COLO668 (cell line): ENCODE data around the gene KNCN.

Source experiments
- DNase-seq: peaks from one replicate; lab custom pipeline; 2025; ENCODE audit not compliant: unreplicated experiment; lab: John Stamatoyannopoulos, UW

Gene KNCN

DNA sequence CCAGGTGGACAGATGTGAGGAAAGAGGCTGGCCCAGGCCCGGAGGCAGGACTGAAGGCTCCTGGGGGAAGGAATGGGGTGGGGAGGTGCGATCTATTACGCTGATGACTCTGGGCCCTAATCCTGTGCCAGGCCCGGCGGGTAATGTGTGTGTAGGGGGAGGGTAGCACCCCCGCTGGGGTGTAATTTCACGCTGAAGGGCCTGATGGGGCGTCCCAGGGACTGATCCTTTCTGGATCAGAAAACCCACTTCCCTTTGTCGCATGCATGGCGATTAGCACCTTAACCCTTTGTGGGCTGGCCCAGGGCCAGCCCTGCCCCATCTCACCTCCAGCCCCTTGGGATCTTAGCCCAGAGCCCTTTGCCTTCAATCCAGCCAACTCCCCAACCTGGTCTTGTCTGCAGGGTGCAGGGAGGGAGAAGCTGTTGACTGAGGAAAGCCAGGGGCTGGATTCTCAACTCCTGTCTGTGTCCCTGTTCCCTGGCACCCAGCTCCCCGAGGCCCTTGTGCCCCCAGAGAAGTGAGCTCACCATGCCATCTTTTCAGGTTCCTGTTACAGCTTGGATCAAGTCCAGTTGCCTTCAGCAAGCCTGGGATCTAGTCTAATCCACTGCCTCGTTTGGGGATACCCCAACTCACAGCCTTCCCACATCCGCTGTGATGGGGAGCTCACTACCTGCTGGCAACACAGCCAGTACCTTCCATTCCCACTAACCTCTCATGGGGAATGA is 26.0 kb downstream of the KNCN start:
- no peak for DNase-seq

DNA sequence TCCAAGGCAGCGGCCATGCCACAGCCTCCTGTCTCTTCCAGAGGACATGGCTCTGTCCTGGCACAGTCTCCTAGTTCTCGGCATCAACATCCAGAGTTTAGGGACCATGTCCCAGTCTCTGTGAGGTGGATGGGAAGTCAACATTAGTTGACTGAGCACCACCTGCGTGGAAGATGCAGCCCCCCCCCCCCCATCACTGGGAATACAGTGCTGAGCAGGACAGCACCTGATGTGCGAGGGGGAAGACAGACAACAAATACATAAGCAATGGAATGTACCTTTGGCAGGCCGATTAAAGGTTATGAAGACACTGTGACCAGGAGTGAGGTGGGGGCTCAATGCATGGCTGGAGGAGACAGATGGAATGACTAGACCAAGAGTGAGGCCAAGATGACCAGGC is 26.6 kb downstream of the KNCN start:
- no peak for DNase-seq

GRCh38 chr1:46523496-46524353 is 27.7 kb downstream of the KNCN start:
- peak; percentile 31 for DNase-seq

- no peak for DNase-seq
Observed at GRCh38 chr1:46522969-46523320, 28.5 kb downstream of the KNCN start.

GRCh38 chr1:46522184-46522968 is 29.1 kb downstream of the KNCN start:
- DNase-seq = no peak

DNA sequence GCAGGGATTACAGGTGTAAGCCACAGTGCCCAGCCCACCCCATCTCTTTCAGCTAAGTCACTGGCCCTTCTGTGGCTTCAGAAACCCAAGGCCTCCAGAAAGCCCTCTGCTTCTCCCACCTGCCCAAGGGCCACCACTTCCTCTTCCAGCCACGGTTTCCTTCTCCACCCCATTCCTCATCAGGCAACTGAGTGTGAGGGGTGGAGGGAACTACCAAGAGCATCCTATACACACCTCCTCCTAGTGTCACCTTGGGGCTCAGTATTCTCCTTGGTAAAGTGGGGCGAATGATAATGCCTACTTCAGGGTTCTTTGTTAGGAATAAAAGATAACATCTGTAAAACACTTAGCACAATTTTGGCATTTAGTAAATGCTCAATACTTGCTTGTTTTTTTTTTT is 30.0 kb downstream of the KNCN start:
- DNase-seq = no peak

DNA sequence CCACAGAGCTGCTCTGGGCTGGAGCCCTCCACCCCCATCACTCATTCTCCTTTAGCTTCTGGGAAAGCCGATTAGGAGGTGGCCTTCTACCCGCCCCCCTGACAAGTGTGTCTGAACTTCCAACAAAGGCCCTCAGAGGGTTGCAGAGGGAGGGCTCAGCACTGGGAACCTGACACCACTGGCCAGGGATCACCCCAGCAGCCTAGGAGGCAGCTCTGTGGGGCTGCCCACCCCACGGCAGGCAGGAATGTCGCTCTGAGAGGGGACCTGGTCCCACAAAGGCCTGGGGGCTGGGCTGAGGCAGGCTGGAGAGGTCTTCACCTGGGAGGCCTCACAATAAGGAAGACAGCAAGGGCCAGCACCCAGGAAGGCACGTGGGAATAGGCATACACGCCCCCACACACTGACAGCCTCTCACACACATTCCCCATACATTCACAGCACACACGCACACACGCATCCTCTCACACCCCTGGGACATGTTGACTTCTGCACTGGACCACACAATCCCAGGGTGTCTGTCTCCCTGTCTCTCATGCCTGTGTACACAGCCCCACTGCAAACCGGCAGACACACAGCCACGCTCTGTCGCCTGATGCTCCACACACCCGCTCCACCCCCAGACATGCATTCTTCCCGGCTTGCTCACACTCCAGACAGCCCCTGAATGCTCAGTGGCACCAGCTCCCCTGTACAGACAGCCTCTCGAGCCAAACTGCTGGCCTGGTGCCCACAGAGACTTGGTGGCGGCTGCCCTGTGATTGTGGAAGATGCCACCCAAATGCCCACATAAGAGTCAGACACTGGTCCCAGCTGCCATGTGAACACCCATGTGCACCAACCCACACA is 31.2 kb downstream of the KNCN start:
- DNase-seq = no peak

GRCh38 chr1:46519209-46519608 is 32.2 kb downstream of the KNCN start:
- no peak for DNase-seq

DNA sequence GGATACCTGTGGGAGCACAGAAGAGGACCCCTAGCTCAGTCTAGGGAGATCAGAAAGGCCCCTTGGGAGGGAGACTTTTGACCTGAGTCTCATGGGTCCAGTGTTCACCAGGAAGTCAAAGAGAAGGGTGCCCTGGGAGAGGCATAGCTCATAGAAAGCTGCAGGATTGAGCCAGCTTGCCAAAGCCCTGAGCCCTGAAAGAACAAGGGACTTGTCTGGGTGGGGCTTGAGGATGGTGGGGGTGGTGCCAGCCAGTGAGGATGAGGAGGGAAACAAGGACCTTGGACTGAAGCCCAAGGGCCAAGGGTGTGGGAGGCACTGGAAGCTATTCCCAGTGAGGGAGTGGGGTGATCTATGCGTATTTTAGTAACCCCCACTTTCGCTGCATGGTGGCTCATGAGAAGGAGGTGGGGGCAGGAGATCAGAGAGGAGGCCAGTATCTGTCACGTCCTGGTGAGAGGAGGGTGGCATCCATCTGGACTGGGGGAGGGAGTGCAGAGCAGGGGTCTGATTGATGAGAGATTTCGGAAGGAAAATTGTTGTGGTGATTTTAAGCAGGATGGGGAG is 33.4 kb downstream of the KNCN start:
- no peak for DNase-seq

GRCh38 chr1:46517010-46517600 is 34.3 kb downstream of the KNCN start:
- peak; percentile 87 for DNase-seq

GRCh38 chr1:46516200-46516950 is 35.1 kb downstream of the KNCN start:
- DNase-seq = no peak

DNA sequence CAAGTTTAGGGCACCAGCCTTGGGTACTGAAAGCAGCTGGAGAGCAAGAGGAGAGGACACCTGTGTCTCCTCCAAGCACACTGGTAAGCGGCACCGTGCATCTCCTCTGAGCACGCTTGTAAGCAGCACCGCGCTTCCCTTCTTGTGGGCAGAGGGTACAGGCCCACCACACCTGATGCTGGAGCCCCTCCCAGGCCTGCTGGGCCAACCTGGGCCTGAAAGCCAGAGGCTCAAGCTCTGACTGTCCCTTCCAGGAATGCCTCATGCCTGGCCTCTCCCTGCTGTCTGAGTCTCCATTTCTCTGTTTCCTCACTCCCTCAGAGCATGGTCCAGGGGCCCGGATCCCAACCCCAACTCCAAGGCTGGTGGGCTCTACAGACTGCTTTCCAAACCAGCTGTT is 35.9 kb downstream of the KNCN start:
- no peak for DNase-seq

DNA sequence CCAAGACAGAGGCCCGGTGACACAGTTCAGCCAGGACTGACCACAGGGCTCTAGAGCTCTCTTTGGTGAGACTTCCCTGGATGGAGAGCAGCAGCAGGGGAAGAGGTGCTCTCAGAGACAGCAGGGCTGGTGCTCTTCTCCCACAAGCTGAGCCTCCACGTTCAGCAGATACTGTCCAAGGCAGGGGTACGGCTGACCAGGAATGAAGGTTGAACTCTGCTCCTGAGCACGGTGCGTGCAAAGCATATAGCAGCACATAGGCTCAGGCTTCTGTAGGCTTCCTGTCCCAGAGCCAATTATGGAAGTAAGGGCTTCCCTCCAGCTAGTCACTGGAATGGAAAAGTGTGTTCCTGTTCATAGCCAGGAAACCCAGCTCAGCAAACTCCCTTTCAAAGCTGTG is 37.9 kb downstream of the KNCN start:
- DNase-seq = no peak

DNA sequence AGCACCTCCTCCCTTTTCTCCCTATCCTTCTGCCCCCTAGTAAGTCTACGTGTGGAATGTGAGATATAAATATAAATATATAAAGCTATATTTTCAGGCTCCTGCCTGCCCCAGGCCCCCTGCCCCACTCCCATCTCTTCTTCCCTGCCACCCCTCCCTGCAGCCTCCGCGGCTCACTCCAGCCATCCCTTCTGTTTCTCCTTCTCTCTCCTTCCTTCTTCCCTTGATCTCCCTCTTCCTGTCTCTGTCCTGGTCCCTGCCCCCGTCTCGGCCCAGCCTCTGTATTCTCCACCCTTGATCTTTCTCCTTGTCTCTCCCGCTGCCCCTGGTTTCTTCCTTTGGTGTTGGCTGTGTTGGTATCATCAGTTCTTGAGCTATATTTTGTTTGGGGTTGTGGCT is 38.7 kb downstream of the KNCN start:
- no peak for DNase-seq

DNA sequence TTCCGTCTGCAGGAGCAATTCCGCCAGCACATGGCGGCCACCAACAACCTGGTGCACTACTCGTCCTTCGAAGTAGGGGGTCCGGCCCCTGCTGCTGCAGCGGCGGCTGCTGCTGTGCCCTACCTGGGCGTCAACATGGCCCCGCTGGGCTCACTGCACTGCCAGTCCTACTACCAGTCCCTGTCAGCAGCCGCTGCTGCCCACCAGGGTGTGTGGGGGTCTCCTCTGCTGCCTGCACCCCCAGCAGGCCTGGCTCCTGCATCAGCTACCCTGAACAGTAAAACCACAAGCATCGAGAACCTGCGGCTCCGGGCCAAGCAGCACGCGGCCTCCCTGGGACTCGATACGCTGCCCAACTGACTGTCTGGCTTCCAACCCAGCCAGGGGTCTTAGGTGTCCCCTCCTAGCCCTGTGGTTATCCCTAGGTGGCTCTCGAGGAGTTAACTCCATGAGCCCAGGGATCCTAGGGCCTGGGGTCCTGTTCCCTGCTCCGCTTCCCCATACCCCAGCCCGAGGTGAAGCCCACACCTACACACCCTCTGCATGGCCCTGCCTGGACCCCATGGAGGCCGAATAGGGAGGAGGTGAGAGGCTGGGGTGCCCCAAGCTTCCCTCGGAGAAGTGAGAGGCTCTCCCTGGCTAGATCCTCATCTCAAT is 39.2 kb downstream of the KNCN start:
- DNase-seq = no peak

GRCh38 chr1:46510998-46511365 is 40.5 kb downstream of the KNCN start:
- DNase-seq = no peak

- no peak for DNase-seq
Observed at GRCh38 chr1:46510341-46510997, 41.0 kb downstream of the KNCN start.

- DNase-seq = no peak
Observed at GRCh38 chr1:46508757-46509156, 42.7 kb downstream of the KNCN start.
